Thyroid gland (tissue), 4 donors: Measurements from ENCODE around the gene NELL2.
"Not testable (repeated sequence)": the region's sequence is repeated elsewhere in the genome, so short reads cannot be mapped to it uniquely, and the experiment has no call there.

ENCODE experiments used
- POLR2A ChIP-seq, 2 donors: fragments of 450-650 bp; IDR thresholded peaks; one replicate each; pipeline ENCODE4 v1.6.1; 2017; ENCODE audit warnings: antibody characterized with exemption in 2 of 2, mild to moderate bottlenecking in 2 of 2, moderate library complexity in 1 of 2
- TF ChIP-seq, protein P1 (sequence below), 6 experiments: fragments of 200-600 bp in 3 of 6; fragments of 450-650 bp in 3 of 6; sonication (generic) in 3 of 6; IDR thresholded peaks; one replicate each; pipeline ENCODE4 v1.5.1; 2016 to 2019; ENCODE audit warnings: antibody characterized with exemption in 6 of 6, mild to moderate bottlenecking in 2 of 6, inconsistent platforms in 1 of 6, moderate library complexity in 1 of 6

DNA sequence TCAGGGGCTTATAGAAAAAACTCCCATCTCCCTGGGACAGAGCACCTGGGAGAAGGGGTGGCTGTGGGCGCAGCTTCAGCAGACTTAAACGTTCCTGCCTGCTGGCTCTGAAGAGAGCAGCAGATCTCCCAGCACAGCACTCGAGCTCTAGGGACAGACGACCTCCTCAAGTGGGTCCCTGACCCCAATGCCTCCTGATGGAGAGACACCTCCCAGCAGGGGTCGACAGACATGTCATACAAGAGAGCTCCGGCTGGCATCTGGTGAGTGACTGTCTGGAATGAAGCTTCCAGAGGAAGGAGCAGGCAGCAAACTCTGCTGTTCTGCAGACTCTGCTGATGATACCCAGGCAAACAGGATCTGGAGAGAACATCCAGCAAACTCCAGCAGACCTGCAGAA lies 22.0 kb upstream of the NELL2 start:
- not testable (repeated sequence) for TF ChIP-seq POLR2A (IDR thresholded peaks at IDR 0.05)
- TF ChIP-seq, protein P1, sequence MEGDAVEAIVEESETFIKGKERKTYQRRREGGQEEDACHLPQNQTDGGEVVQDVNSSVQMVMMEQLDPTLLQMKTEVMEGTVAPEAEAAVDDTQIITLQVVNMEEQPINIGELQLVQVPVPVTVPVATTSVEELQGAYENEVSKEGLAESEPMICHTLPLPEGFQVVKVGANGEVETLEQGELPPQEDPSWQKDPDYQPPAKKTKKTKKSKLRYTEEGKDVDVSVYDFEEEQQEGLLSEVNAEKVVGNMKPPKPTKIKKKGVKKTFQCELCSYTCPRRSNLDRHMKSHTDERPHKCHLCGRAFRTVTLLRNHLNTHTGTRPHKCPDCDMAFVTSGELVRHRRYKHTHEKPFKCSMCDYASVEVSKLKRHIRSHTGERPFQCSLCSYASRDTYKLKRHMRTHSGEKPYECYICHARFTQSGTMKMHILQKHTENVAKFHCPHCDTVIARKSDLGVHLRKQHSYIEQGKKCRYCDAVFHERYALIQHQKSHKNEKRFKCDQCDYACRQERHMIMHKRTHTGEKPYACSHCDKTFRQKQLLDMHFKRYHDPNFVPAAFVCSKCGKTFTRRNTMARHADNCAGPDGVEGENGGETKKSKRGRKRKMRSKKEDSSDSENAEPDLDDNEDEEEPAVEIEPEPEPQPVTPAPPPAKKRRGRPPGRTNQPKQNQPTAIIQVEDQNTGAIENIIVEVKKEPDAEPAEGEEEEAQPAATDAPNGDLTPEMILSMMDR (IDR thresholded peaks at IDR 0.05) = not testable (repeated sequence)
